AG10803 (cell line): ENCODE measurements around the gene CAMKMT.

Experiments used
- DNase-seq: peaks from one replicate; pipeline ENCODE4 v3.0.0; 2010; ENCODE audit warnings: low read depth
- H3K4me3 ChIP-seq: 2 replicates; pipeline ENCODE4 v1.5.1; 2011; ENCODE audit warnings: mild to moderate bottlenecking, low read length, control low read depth
- CTCF ChIP-seq: conservative IDR thresholded peaks from 2 replicates; pipeline ENCODE4 v1.5.1; 2011; ENCODE audit warnings: mild to moderate bottlenecking, low read length, control low read depth, inconsistent platforms

Gene CAMKMT

GRCh38 chr2:44706681-44707553, 345.2 kb downstream of the CAMKMT start:
- no peak for TF ChIP-seq CTCF
- DNase-seq, result no peak
- no peak overlapping the region for H3K4me3 ChIP-seq

DNA sequence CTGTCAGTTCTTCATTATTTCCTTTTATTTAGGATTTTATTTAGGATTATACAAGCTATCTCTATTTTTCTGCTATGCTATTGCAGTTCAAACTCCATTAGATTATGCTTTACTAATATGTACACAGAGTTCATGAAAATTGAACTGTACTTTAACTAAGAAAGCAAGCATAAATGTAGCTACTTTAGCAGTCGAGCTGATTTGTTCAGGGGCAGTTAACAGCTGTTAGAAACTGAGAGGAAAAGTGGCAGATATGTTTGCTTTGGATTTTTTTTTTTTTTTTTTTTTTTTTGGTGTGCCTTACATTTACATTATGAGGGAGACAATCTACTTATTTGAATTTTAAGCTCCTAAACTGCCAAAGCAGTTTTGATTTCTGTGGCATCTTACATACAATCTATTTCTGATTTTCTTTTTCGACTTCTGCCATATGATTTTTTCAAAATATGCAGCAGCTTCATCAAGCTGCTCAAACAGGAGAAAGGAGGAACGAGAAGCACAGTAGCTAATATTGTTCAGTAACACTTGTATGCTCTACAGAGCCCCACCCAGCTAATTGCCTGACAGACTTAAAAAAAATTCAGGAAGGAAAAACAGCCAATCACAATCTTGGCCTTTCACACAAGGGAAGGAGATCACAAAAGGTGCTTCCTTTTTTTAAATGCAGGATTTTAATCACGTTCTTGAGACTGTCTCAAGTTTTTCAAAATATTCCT, 346.4 kb downstream of the CAMKMT start:
- TF ChIP-seq CTCF, result no peak
- no peak for DNase-seq
- H3K4me3 ChIP-seq, result no peak overlapping the region

- H3K4me3 ChIP-seq, result no peak overlapping the region
- no peak for DNase-seq
- TF ChIP-seq CTCF, result no peak
These were observed 346.9 kb downstream of the CAMKMT start for GRCh38 chr2:44708661-44709000.

GRCh38 chr2:44713170-44713569, 351.4 kb downstream of the CAMKMT start:
- H3K4me3 ChIP-seq, result no peak overlapping the region
- no peak for TF ChIP-seq CTCF
- DNase-seq, result no peak

DNA sequence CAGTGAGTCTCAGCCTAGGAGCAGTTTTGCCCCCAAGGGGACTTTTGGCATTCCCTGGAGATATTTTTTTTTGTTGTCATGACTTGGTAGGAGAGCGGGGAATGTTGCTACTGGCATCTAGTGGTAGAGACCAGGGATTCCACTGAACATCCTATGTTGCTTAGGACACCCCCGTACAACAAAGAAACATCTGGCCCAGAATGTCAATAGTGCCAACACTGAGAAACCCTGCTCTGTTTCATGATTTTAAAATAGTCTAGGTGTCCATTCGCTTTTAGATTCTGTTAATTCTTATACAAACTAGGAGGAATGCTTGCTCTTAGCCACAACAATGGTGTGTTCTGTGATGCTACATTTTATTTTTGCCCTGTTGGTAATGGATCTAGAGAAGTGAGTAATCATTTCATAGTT, 353.9 kb downstream of the CAMKMT start:
- peak; percentile 76 for DNase-seq
- TF ChIP-seq CTCF, result peak; percentile 77
- no peak overlapping the region for H3K4me3 ChIP-seq

- peak; percentile 28 for DNase-seq
- TF ChIP-seq CTCF, result no peak
- H3K4me3 ChIP-seq, result no peak overlapping the region
These were observed 354.4 kb downstream of the CAMKMT start for GRCh38 chr2:44716131-44716530.

DNA sequence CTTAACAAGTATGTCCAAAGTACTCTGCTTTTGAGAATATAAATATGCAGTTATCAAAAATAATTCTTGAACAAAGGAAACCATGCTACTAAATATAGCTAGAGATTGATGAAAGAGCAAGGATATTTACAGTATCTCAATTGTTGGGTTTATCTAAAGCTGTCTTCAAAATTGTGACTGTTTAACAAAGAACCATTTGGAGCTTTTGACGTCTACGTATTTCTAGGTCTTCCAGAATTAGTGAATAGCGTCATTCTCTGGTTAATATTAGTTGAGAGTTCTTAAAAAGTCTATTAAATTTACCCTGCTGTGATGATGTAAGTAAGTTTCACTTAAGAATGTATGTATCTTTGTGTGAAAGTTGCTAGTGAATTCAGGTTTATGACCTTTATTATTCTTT, 356.7 kb downstream of the CAMKMT start:
- no peak for TF ChIP-seq CTCF
- no peak overlapping the region for H3K4me3 ChIP-seq
- no peak for DNase-seq
